ENCODE data around the gene CCND1.
A peak's percentile ranks its signal among the peaks of the same experiment; 100 is the strongest.

CCND1 gene

GRCh38 chr11:69642913-69643632, 2.1 kb downstream of the CCND1 start:
- H3K14ac ChIP-seq (ENCODE audit: low read length), result peak overlapping the region; percentile 71
- WGBS, 2 donors (ENCODE audit: extremely low coverage in 2 of 2, insufficient read length in 2 of 2, insufficient replicate concordance in 1 of 2), result no CpG with 5 or more reads among the region's 81 CpGs
- no peak overlapping the region for H3K27ac ChIP-seq (replicated peaks; ENCODE audit: low read length)

GRCh38 chr11:69643646-69644045, 2.7 kb downstream of the CCND1 start:
- peaks cover 0 to 20% (median 0%) of the 10 kb centered on the region in 3 experiments for H3K27me3 ChIP-seq (ENCODE audit: control insufficient read depth in 3 of 3, insufficient read depth in 3 of 3, low read depth in 1 of 3, low read length in 3 of 3)
- no peak overlapping the region for H2BK5ac ChIP-seq (ENCODE audit: low read length)
- peak overlapping the region; percentile 99 for H2AK5ac ChIP-seq (ENCODE audit: low read depth, low read length)
- H2BK12ac ChIP-seq (ENCODE audit: low read length), result peak overlapping the region; percentile 58
- peaks cover 37% of the 10 kb centered on the region for H3K79me1 ChIP-seq (ENCODE audit: low read depth, low read length)
- H3K9me3 ChIP-seq (replicated peaks in 1 of 2; ENCODE audit: control insufficient read depth in 2 of 2, insufficient read depth in 1 of 2, low read depth in 1 of 2, low read length in 2 of 2), result no peaks in the 10 kb centered on the region
- peak overlapping the region; percentile 70 for H3K18ac ChIP-seq (ENCODE audit: low read length)
- peak overlapping the region; percentile 67 for H3K23ac ChIP-seq (ENCODE audit: low read depth, low read length, poor library complexity)
- H3K4me3 ChIP-seq (ENCODE audit: low read length in 2 of 2), result no peak overlapping the region
- H3K27ac ChIP-seq (replicated peaks; ENCODE audit: low read length), result no peak overlapping the region
- H2AFZ ChIP-seq (ENCODE audit: low read length), result peak overlapping the region; percentile 90
- H3K4me2 ChIP-seq (ENCODE audit: insufficient read depth, low read length, poor library complexity, severe bottlenecking), result peak overlapping the region; percentile 45
- peak overlapping the region; percentile 75 for H2BK15ac ChIP-seq (ENCODE audit: low read length)
- no CpG with 5 or more reads among the region's 27 CpGs for WGBS, 2 donors (ENCODE audit: extremely low coverage in 2 of 2, insufficient read length in 2 of 2, insufficient replicate concordance in 1 of 2)
- H4K91ac ChIP-seq (ENCODE audit: low read depth, low read length, poor library complexity), result no peak overlapping the region
- H4K8ac ChIP-seq (ENCODE audit: low read depth, low read length), result no peak overlapping the region
- no peak overlapping the region for H3K4ac ChIP-seq (ENCODE audit: low read length)
- H3K36me3 ChIP-seq (replicated peaks in 1 of 2; ENCODE audit: control insufficient read depth in 2 of 2, insufficient read depth in 2 of 2, low read length in 2 of 2), result peaks cover 25 to 28% of the 10 kb centered on the region in 2 donors
- peaks cover 17 to 30% of the 10 kb centered on the region in 2 donors for H3K4me1 ChIP-seq (ENCODE audit: control insufficient read depth in 2 of 2, insufficient read depth in 1 of 2, low read depth in 1 of 2, low read length in 2 of 2)
- no peak overlapping the region for H3K9ac ChIP-seq (ENCODE audit: low read depth, low read length, poor library complexity)
- H2BK120ac ChIP-seq (ENCODE audit: low read depth, low read length), result no peak overlapping the region
- no peak overlapping the region for H3K14ac ChIP-seq (ENCODE audit: low read length)
- DNase-seq (ENCODE audit: low spot score), result no peak

More at GRCh38 chr11:69642913-69643632, 2.1 kb downstream of the CCND1 start:
- H3K79me1 ChIP-seq (ENCODE audit: low read depth, low read length), result peaks cover 37% of the 10 kb centered on the region
- H4K91ac ChIP-seq (ENCODE audit: low read depth, low read length, poor library complexity), result peak overlapping the region; percentile 72
- H3K4me1 ChIP-seq (ENCODE audit: control insufficient read depth in 2 of 2, insufficient read depth in 1 of 2, low read depth in 1 of 2, low read length in 2 of 2), result peaks cover 17 to 28% of the 10 kb centered on the region in 2 donors
- H3K9ac ChIP-seq (ENCODE audit: low read depth, low read length, poor library complexity), result peak overlapping the region; percentile 44
- no peaks in the 10 kb centered on the region for H3K9me3 ChIP-seq (replicated peaks in 1 of 2; ENCODE audit: control insufficient read depth in 2 of 2, insufficient read depth in 1 of 2, low read depth in 1 of 2, low read length in 2 of 2)
- no peak overlapping the region for H2BK120ac ChIP-seq (ENCODE audit: low read depth, low read length)
- H2BK12ac ChIP-seq (ENCODE audit: low read length), result no peak overlapping the region
- H3K27me3 ChIP-seq (ENCODE audit: control insufficient read depth in 3 of 3, insufficient read depth in 3 of 3, low read depth in 1 of 3, low read length in 3 of 3), result peaks cover 0 to 24% (median 0%) of the 10 kb centered on the region in 3 experiments
- H3K23ac ChIP-seq (ENCODE audit: low read depth, low read length, poor library complexity), result no peak overlapping the region
- peaks cover 22 to 23% of the 10 kb centered on the region in 2 donors for H3K36me3 ChIP-seq (replicated peaks in 1 of 2; ENCODE audit: control insufficient read depth in 2 of 2, insufficient read depth in 2 of 2, low read length in 2 of 2)
- peak overlapping the region; percentile 90 for H2AFZ ChIP-seq (ENCODE audit: low read length)
- peak overlapping the region; percentile 96 for H3K18ac ChIP-seq (ENCODE audit: low read length)
- H3K4ac ChIP-seq (ENCODE audit: low read length), result no peak overlapping the region
- H4K8ac ChIP-seq (ENCODE audit: low read depth, low read length), result no peak overlapping the region
- peak overlapping the region; percentile 75 for H2BK15ac ChIP-seq (ENCODE audit: low read length)
- H3K4me2 ChIP-seq (ENCODE audit: insufficient read depth, low read length, poor library complexity, severe bottlenecking), result peak overlapping the region; percentile 94
- H2BK5ac ChIP-seq (ENCODE audit: low read length), result peak overlapping the region; percentile 66
- peak overlapping the region; percentile 65 to 83 for H3K4me3 ChIP-seq (ENCODE audit: low read length in 2 of 2)
- peak; percentile 82 for DNase-seq (ENCODE audit: low spot score)
- H2AK5ac ChIP-seq (ENCODE audit: low read depth, low read length), result peak overlapping the region; percentile 99

GRCh38 chr11:69644071-69644961, 3.4 kb downstream of the CCND1 start:
- H2BK15ac ChIP-seq (ENCODE audit: low read length), result no peak overlapping the region
- H3K18ac ChIP-seq (ENCODE audit: low read length), result peak overlapping the region; percentile 60
- H3K27me3 ChIP-seq (ENCODE audit: control insufficient read depth in 3 of 3, insufficient read depth in 3 of 3, low read depth in 1 of 3, low read length in 3 of 3), result peaks cover 0 to 19% (median 0%) of the 10 kb centered on the region in 3 experiments
- H3K4me1 ChIP-seq (ENCODE audit: control insufficient read depth in 2 of 2, insufficient read depth in 1 of 2, low read depth in 1 of 2, low read length in 2 of 2), result peaks cover 17 to 30% of the 10 kb centered on the region in 2 donors
- no peak overlapping the region for H3K4me2 ChIP-seq (ENCODE audit: insufficient read depth, low read length, poor library complexity, severe bottlenecking)
- H2AFZ ChIP-seq (ENCODE audit: low read length), result peak overlapping the region; percentile 90
- H3K9me3 ChIP-seq (replicated peaks in 1 of 2; ENCODE audit: control insufficient read depth in 2 of 2, insufficient read depth in 1 of 2, low read depth in 1 of 2, low read length in 2 of 2), result no peaks in the 10 kb centered on the region
- no peak overlapping the region for H3K14ac ChIP-seq (ENCODE audit: low read length)
- no peak overlapping the region for H2BK5ac ChIP-seq (ENCODE audit: low read length)
- no peak overlapping the region for H3K9ac ChIP-seq (ENCODE audit: low read depth, low read length, poor library complexity)
- H3K4ac ChIP-seq (ENCODE audit: low read length), result peak overlapping the region; percentile 42
- no CpG with 5 or more reads among the region's 24 CpGs for WGBS, 2 donors (ENCODE audit: extremely low coverage in 2 of 2, insufficient read length in 2 of 2, insufficient replicate concordance in 1 of 2)
- no peak overlapping the region for H2BK120ac ChIP-seq (ENCODE audit: low read depth, low read length)
- H4K8ac ChIP-seq (ENCODE audit: low read depth, low read length), result no peak overlapping the region
- H3K79me1 ChIP-seq (ENCODE audit: low read depth, low read length), result peaks cover 37% of the 10 kb centered on the region
- no peak overlapping the region for H4K91ac ChIP-seq (ENCODE audit: low read depth, low read length, poor library complexity)
- H3K36me3 ChIP-seq (replicated peaks in 1 of 2; ENCODE audit: control insufficient read depth in 2 of 2, insufficient read depth in 2 of 2, low read length in 2 of 2), result peaks cover 30 to 31% of the 10 kb centered on the region in 2 donors
- H3K4me3 ChIP-seq (ENCODE audit: low read length in 2 of 2), result no peak overlapping the region
- peak overlapping the region; percentile 67 for H3K23ac ChIP-seq (ENCODE audit: low read depth, low read length, poor library complexity)
- no peak overlapping the region for H2BK12ac ChIP-seq (ENCODE audit: low read length)
- H2AK5ac ChIP-seq (ENCODE audit: low read depth, low read length), result peak overlapping the region; percentile 99
- no peak overlapping the region for H3K27ac ChIP-seq (replicated peaks; ENCODE audit: low read length)
- no peak for DNase-seq (ENCODE audit: low spot score)

Data from neuronal stem cell (in vitro differentiated cells).